IPS-NIHi7 (cell line): ENCODE measurements around the gene MSI2.

Experiments used
- DNase-seq: peaks from one replicate; pipeline ENCODE4 v3.0.0; 2012; ENCODE audit warnings: mixed read lengths; ENCODE audit errors: extremely low spot score

Gene MSI2

GRCh38 chr17:57522042-57523005 lies 266.0 kb downstream of the MSI2 start:
- no peak for DNase-seq

DNA sequence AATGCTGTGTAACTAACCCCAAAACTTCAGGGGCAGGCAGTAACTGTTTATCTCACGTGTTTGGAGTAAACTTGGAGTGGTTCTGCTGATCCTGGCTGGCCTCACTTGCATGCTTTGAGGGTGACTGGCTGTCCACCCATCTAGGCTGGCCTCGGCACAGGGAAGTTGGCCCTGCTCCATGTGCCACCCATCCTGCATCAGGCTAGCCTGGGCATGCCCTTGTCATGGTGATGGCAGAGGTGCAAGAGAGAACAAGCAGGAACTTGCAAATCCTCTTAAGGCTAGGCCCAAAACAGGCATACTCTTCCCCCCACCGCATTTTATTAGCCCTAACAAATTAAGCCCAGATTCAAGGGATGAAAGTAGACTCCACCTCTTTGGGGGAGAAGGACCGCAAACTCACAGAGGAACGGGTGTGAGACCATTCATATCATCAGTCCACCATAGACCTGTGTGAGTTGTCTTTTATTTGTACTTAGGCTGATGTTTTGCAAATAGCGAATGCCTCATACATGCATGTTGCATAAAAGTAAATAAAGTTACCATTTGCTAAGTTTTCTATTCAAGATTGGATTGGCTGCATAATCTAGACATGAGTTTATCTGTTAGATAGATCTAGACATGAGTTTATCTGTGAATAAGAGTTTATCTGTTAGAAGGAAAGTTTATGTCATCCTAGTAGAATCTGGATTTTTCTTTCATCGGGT lies 267.8 kb downstream of the MSI2 start:
- DNase-seq = no peak

- DNase-seq = no peak
Observed at GRCh38 chr17:57524839-57525568, 268.7 kb downstream of the MSI2 start.

DNA sequence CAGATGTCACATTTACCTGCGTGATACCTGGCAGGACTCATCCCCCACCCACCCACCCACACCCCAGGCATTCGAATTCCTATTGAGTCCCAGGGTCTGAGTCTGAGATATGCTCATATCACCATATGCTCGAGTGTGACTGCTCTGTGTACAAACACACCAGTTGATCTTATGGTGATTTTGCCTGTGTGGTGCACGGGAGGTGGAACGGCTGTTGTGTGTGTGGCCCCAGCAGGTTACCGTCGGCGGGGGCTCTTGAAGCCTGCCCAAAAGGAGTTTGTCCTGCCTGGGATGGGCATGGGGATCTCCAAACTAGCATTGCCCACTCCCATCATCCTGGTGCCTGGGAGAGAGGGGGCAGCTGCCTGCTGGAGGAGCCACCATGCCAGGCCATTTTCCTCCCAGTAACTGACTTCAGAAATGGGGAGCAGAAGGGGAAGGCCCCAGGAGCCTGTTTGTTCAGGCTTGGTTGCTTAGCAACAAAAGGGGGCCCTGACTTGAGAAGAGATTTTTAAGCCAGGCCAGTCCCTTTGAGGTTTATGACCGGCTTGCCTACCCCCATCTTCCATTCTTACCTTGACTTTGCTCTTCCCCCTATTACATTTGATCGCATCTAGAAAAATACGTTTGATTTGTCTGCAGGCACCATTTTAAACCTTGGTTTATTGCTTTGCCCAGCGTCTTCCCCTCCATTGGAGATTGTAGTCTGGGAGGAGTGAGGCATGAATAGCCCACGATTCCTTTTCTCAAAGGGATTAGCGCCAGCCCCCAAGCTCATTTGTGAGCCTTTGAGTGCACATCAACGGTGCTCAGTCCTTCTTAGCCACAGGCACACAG lies 271.1 kb downstream of the MSI2 start:
- DNase-seq = no peak

DNA sequence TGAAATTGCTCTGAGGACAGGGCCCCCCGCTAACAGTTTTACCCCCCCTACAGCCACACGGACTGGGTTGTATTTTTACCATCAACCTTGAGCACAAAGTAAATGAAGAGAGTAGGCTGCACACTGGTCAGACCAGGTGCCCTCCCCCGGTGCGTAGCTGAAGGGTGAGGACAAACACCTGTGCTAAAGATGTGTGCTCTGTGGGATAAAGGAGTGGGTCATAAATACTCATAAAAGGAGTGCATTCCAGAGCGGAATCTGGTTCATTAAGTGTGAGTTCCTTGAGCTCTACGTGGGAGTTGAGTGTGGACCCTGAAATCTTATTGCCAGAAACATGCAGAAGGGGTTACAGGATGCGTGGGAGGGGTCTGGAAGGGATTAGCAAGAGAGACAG lies 271.7 kb downstream of the MSI2 start:
- DNase-seq = no peak

- no peak for DNase-seq
Observed at GRCh38 chr17:57530026-57530425, 273.7 kb downstream of the MSI2 start.

- DNase-seq = no peak
Observed at GRCh38 chr17:57530508-57530907, 274.2 kb downstream of the MSI2 start.

DNA sequence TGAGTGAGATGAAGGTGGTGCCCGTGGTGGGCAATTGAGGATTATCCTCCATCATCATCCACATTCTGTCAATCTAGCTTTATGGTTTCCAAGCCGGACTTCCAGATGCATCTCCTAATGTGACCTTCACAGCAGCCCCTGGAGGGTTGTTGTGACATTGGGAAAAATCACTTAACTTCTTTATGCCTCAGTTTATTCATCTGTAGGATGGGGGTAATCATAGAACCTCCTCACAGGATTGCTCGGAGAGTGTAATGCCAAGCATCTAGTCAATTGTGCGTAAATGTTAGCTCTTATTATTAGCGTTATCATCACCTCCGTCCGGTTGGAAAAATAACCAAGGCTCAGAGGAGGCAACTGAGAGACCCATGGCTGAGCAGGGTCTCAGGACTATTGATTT lies 274.8 kb downstream of the MSI2 start:
- DNase-seq = no peak

GRCh38 chr17:57531648-57532504 lies 275.6 kb downstream of the MSI2 start:
- DNase-seq = no peak

- DNase-seq = no peak
Observed at GRCh38 chr17:57532556-57532955, 276.2 kb downstream of the MSI2 start.

GRCh38 chr17:57532966-57533365 lies 276.6 kb downstream of the MSI2 start:
- no peak for DNase-seq

GRCh38 chr17:57533684-57534305 lies 277.5 kb downstream of the MSI2 start:
- DNase-seq = no peak

GRCh38 chr17:57534863-57535248 lies 278.5 kb downstream of the MSI2 start:
- DNase-seq = no peak

GRCh38 chr17:57535249-57535966 lies 279.1 kb downstream of the MSI2 start:
- no peak for DNase-seq

DNA sequence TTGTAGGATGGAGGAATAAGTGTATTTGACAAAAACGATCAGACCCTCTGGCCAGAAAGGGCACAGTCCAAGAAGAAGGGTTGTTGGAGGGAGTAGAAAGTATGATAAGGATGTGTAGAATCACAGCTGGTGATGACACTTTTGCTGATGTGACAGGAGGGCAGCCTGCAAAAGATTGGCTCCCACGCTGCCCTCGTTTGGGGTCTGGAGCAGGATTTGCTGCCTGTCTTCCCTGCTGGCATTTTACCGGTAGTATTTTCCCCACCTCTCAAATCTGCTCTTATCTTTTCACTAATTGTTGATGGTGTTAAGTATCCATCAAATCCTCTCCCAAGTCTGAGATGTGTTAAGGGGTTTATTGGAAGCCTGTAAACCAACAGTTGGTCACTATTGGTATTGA lies 280.0 kb downstream of the MSI2 start:
- no peak for DNase-seq

DNA sequence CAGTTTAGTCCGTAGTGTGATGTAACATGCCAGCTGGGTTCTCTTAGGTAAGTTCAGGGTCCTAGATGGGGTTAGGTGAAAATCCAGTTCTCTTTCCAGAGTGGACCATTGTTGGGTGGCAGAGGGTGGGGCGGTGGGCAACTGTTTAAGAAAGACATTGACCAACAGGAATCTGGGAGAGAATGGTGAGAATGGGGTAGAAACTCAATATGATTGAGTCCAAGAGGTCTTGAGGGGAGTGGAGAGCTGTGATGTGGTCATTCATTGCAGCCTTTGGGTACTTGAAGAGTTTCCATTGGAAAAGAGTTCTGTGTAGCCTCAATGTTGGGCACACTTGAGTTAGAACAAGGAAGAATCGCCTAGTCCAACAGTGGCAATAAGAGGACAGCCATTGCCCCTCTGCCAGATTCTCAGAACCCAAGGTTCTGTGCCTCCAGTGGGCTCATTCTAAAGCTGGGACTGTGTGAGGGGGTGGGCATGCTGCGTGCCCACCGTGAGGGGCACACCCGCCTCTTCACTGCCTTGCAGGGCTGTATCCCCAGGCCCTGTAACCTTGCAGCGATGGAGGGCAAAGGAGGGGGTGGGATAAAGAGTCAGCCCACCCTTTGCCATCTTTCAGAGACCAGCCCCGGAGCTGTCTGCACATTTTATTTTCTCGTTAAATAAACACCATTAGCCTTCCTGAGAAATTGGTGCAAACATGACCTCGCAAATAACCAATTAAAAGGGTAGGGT lies 280.6 kb downstream of the MSI2 start:
- no peak for DNase-seq

DNA sequence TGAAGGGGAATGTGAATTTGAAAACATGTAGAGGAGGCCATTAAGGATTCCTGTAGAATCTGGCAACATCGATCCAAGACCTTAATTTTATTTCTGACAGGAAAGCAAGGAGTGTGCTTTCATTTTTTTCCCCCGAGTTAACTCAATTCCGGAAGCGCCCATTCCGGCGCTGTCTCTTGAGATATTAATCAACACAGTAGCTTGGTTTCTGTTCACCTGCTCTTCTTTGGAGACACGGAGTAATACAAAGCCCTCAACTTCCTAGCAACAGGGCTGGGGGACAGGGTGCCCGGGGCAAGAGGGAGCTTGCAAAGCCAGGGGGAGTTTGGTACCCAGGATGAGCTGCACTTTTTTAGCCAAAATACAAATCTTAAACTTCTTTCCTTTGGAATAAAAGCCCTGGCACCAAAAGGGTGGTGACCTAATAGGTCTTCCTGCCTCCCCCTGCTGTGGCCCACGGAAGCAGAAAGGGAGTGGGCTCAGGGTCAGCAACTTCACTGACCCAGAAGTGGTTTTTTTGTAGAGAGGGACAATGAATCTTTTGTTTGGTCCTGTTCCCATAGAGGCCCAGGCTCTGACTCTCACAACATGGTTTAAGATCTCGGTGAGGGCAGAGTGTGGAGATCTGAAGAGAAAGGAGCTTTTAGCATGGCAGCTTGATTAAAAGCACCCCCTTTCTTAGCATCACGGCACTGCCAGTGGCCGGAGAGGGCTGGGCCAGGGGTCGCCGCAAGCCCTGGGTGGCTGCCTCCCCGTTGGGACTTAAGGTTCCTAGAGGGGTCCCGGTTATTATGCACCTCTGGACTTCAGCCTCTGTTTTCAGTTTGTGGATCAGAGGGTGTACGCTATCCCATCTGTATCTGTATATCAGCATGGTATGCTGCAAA lies 281.4 kb downstream of the MSI2 start:
- no peak for DNase-seq
